ENCODE results near the gene CUBN. TPM values are rescaled to one million over a fixed set of nuclear protein-coding genes. Genes with fewer than 3 reads are reported as not detected.

Gene CUBN
- total RNA-seq, 1 experiment from 2014 or later: 1.3 TPM

DNA sequence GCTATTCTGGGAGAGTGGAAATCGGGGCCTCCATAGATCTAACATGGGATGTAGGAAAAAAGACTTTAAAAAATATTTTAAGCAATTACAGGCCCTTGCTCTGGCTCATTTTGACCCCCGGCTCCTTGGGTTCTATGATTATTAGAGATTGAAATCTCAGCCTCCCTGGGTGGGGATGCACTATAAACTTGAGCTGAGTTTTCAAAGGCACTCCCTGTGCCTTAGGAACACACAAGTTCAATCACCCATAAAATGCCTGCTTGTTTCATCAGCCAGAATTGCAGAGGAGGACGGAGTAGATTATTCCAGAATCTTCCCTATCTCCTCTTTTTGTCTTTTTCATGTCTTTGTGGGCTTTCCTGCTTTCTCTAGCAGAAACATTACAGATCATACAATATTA, 145.4 kb downstream of the CUBN start:
- DNase-seq (ENCODE audit: low read depth, low spot score) (no peak), ATAC-seq (no peak)
- Histone ChIP-seq H3K27me3 (ENCODE audit: control insufficient read depth, insufficient read depth, low read length) (no peaks in the 10 kb centered on the region), H3K4me1 (ENCODE audit: control insufficient read depth, insufficient read depth, low read length) (peaks cover 29% of the 10 kb centered on the region), H3K36me3 (ENCODE audit: control insufficient read depth, insufficient read depth, low read length) (no peaks in the 10 kb centered on the region), H3K27ac (ENCODE audit: low read length) (peak overlapping the region; percentile 99), H3K9me3 (ENCODE audit: control insufficient read depth, insufficient read depth, low read depth, low read length) (peaks cover 11% of the 10 kb centered on the region; the same call in 1 of the 2 replicates), H3K4me3 (ENCODE audit: low read depth in 2 of 2, low read length in 2 of 2) (no peak overlapping the region)
- in situ Hi-C loops (cut with HindIII; ENCODE audit: low pct_unique_long_range_greater_than_20kb, low sequenced_read_pairs) (no loop called here), intact Hi-C loops (cut with micrococcal nuclease; ENCODE audit: unreplicated experiment) (no loop called here)
- POLR2A ChIA-PET: no interaction called here
- TF ChIP-seq POLR2AphosphoS5 (IDR thresholded peaks at IDR 0.05; ENCODE audit: low read depth, low read length) (no peak), TCF7L2 (IDR thresholded peaks at IDR 0.05; ENCODE audit: low read depth, low read length) (no peak)
- no TSS peak for BruUV-seq (replicated peaks)
- CTCF ChIA-PET: no interaction called here

DNA sequence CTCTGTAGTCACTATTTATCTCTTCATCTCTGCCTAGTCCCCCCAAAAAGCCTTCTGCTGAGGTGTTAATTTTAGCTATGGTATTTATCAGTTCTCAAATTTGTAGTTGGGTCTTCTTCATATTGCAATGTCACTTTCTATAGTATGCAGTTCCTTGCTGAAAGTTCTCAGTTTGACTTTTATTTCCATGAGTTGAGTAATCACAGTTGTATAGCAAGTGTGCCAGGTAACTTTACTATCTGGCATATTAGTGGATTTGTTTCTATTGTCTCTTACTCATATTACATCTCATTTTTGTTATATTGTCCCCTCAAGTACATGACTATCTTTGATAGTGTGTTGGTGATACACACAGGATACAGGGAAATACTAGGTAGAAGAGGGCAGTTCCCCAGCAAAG, 152.8 kb downstream of the CUBN start:
- Histone ChIP-seq H3K36me3 (ENCODE audit: control insufficient read depth, insufficient read depth, low read length) (no peaks in the 10 kb centered on the region), H3K27me3 (ENCODE audit: control insufficient read depth, insufficient read depth, low read length) (no peaks in the 10 kb centered on the region), H3K4me1 (ENCODE audit: control insufficient read depth, insufficient read depth, low read length) (no peaks in the 10 kb centered on the region), H3K27ac (ENCODE audit: low read length) (peak overlapping the region; percentile 73), H3K9me3 (ENCODE audit: control insufficient read depth, insufficient read depth, low read depth, low read length) (peaks cover 11% of the 10 kb centered on the region; the same call in 1 of the 2 replicates), H3K4me3 (ENCODE audit: low read depth in 2 of 2, low read length in 2 of 2) (no peak overlapping the region)
- ChIA-PET CTCF (no interaction called here), POLR2A (no interaction called here)
- in situ Hi-C loops (cut with HindIII; ENCODE audit: low pct_unique_long_range_greater_than_20kb, low sequenced_read_pairs): no loop called here
- TF ChIP-seq TCF7L2 (IDR thresholded peaks at IDR 0.05; ENCODE audit: low read depth, low read length) (no peak), REST (IDR thresholded peaks at IDR 0.05; ENCODE audit: insufficient read depth in 1 of 2, low read depth in 2 of 2, low read length in 1 of 2) (no peak), POLR2AphosphoS5 (IDR thresholded peaks at IDR 0.05; ENCODE audit: low read depth, low read length) (no peak), SIN3A (IDR thresholded peaks at IDR 0.05; ENCODE audit: borderline replicate concordance, insufficient read depth, low read depth, low read length) (no peak)
- TF ChIP-seq, protein P1, sequence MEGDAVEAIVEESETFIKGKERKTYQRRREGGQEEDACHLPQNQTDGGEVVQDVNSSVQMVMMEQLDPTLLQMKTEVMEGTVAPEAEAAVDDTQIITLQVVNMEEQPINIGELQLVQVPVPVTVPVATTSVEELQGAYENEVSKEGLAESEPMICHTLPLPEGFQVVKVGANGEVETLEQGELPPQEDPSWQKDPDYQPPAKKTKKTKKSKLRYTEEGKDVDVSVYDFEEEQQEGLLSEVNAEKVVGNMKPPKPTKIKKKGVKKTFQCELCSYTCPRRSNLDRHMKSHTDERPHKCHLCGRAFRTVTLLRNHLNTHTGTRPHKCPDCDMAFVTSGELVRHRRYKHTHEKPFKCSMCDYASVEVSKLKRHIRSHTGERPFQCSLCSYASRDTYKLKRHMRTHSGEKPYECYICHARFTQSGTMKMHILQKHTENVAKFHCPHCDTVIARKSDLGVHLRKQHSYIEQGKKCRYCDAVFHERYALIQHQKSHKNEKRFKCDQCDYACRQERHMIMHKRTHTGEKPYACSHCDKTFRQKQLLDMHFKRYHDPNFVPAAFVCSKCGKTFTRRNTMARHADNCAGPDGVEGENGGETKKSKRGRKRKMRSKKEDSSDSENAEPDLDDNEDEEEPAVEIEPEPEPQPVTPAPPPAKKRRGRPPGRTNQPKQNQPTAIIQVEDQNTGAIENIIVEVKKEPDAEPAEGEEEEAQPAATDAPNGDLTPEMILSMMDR (IDR thresholded peaks at IDR 0.05): no peak
- DNase-seq (ENCODE audit: low read depth, low spot score): no peak
- BruUV-seq (replicated peaks): no TSS peak
- ATAC-seq: no peak
- intact Hi-C loops (cut with micrococcal nuclease; ENCODE audit: unreplicated experiment): no loop called here

DNA sequence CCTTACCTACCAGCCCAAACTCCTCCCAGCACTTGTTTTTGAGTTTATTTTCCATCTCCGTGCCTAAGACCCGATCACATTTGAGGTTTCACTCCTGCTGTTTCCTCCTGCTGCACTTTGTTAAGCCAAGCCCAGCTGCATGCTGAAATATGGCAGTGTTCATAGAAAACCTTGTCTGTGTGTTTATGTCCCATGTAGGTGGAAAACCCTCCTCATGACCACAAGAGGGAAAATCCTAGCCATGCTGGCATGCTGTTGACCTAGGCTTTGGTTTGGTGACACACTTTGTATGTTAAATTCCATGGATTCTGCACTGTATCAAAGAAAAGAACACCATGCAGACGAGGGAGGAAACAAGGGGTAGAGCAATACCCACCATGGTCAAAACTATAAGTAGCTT, 154.4 kb downstream of the CUBN start:
- H3K9me3 ChIP-seq (ENCODE audit: control insufficient read depth, insufficient read depth, low read depth, low read length): peaks cover 10% of the 10 kb centered on the region; the same call in 1 of the 2 replicates
- TF ChIP-seq SIN3A (IDR thresholded peaks at IDR 0.05; ENCODE audit: borderline replicate concordance, insufficient read depth, low read depth, low read length): no peak
- TF ChIP-seq, protein P1 (IDR thresholded peaks at IDR 0.05): no peak
- TF ChIP-seq POLR2AphosphoS5 (IDR thresholded peaks at IDR 0.05; ENCODE audit: low read depth, low read length): no peak
- no peak for TF ChIP-seq TCF7L2 (IDR thresholded peaks at IDR 0.05; ENCODE audit: low read depth, low read length)
- TF ChIP-seq REST (IDR thresholded peaks at IDR 0.05; ENCODE audit: insufficient read depth in 1 of 2, low read depth in 2 of 2, low read length in 1 of 2): no peak
- DNase-seq (ENCODE audit: low read depth, low spot score) (no peak), ATAC-seq (no peak)
- peak overlapping the region; percentile 67 for H3K27ac ChIP-seq (ENCODE audit: low read length)
- no TSS peak for BruUV-seq (replicated peaks)
- ChIA-PET POLR2A (no interaction called here), CTCF (no interaction called here)
- intact Hi-C loops (cut with micrococcal nuclease; ENCODE audit: unreplicated experiment): no loop called here
- H3K4me3 ChIP-seq (ENCODE audit: low read depth in 2 of 2, low read length in 2 of 2): no peak overlapping the region
- no peaks in the 10 kb centered on the region for H3K36me3 ChIP-seq (ENCODE audit: control insufficient read depth, insufficient read depth, low read length)
- no peaks in the 10 kb centered on the region for H3K27me3 ChIP-seq (ENCODE audit: control insufficient read depth, insufficient read depth, low read length)
- H3K4me1 ChIP-seq (ENCODE audit: control insufficient read depth, insufficient read depth, low read length): no peaks in the 10 kb centered on the region
- in situ Hi-C loops (cut with HindIII; ENCODE audit: low pct_unique_long_range_greater_than_20kb, low sequenced_read_pairs): no loop called here

All from Panc1 (cell line).